GM12878 (cell line): ENCODE data around the gene ZBTB16. TPM values are rescaled to one million over a fixed set of nuclear protein-coding genes. Genes with fewer than 3 reads are reported as not detected.

Experiments used
- ATAC-seq: fragments of 200-7000 bp; cut with Tn5 transposase; 3 replicates; pipeline ENCODE4 v1.9.1; 2020; ENCODE audit warnings: mild to moderate bottlenecking, moderate library complexity
- BruUV-seq: library from RNA; stranded (reverse); fragments of 400-500 nt; replicated peaks from 2 replicates; lab custom pipeline; 2021; lab: Mats Ljungman, UMichigan
- CTCF ChIA-PET: fragments of 300-600 bp; sonication (Branson Sonifier 250); formaldehyde crosslinking; extraction: SDS; loops from one replicate; lab custom pipeline; 2021; ENCODE audit warnings: inconsistent platforms; lab: Yijun Ruan, JAX
- POLR2A ChIA-PET: fragments of 350-600 bp; formaldehyde crosslinking; extraction: SDS; loops from one replicate; lab custom pipeline; 2021; ENCODE audit warnings: inconsistent platforms; lab: Charles Lee
- RAD21 ChIA-PET: fragments of 300-600 bp; sonication (Branson Sonifier 250); formaldehyde crosslinking; loops from one replicate; lab custom pipeline; 2023; ENCODE audit warnings: antibody characterized with exemption; ENCODE audit not compliant: unreplicated experiment; lab: Charles Lee
- SMC1A ChIA-PET: fragments of 300-600 bp; sonication (Branson Sonifier 250); formaldehyde crosslinking; loops from one replicate; lab custom pipeline; 2023; ENCODE audit not compliant: unreplicated experiment, uncharacterized antibody; lab: Charles Lee
- DNase-seq: peaks from one replicate; pipeline ENCODE4 v3.0.0-alpha.2; 2011; ENCODE audit warnings: low read depth, low spot score
- FAIRE-seq: peaks from 3 replicates; lab custom pipeline; 2011; peaks lifted over from hg19 to GRCh38; lab: Jason Lieb, UNC
- H2AFZ ChIP-seq: 2 replicates; pipeline ENCODE4 v1.6.0; 2011; ENCODE audit warnings: low read depth, low read length, control low read depth; ENCODE audit not compliant: control insufficient read depth
- H3K27ac ChIP-seq: 2 replicates; pipeline ENCODE4 v1.5.1; 2011; ENCODE audit warnings: control low read depth; ENCODE audit not compliant: control insufficient read depth, insufficient read depth
- H3K27me3 ChIP-seq, 2 experiments: replicated peaks in 1 of 2; 2 replicates each; pipeline versions ENCODE4 v1.6.0 to v1.6.1; 2011; ENCODE audit warnings: low read length in 1 of 2; ENCODE audit not compliant: control insufficient read depth in 2 of 2, insufficient read depth in 2 of 2
- H3K36me3 ChIP-seq, 2 experiments: 2 replicates each; pipeline ENCODE4 v1.5.1; 2011; ENCODE audit warnings: low read length in 1 of 2; ENCODE audit not compliant: control insufficient read depth in 2 of 2, insufficient read depth in 2 of 2
- H3K4me1 ChIP-seq: 2 replicates; pipeline ENCODE4 v1.6.1; 2011; ENCODE audit warnings: mild to moderate bottlenecking, low read length, moderate library complexity, mixed read lengths; ENCODE audit not compliant: control insufficient read depth, insufficient read depth
- H3K4me2 ChIP-seq: 2 replicates; pipeline ENCODE4 v1.6.0; 2011; ENCODE audit warnings: control low read depth; ENCODE audit not compliant: control insufficient read depth, insufficient read depth
- H3K4me3 ChIP-seq: fragments of 200-600 bp; sonication (generic); 2 replicates; pipeline ENCODE4 v1.5.1; 2016
- H3K79me2 ChIP-seq: 2 replicates; pipeline ENCODE4 v1.6.0; 2011; ENCODE audit warnings: low read length; ENCODE audit not compliant: control insufficient read depth, insufficient read depth
- H3K9ac ChIP-seq: 2 replicates; pipeline ENCODE4 v1.8.0; 2011; ENCODE audit warnings: low read length, control low read depth, mixed read lengths; ENCODE audit not compliant: control insufficient read depth, insufficient read depth
- H3K9me3 ChIP-seq: replicated peaks from 3 replicates; pipeline ENCODE4 v1.5.1; 2011; ENCODE audit warnings: mild to moderate bottlenecking, low read length; ENCODE audit not compliant: control insufficient read depth, insufficient read depth
- H4K20me1 ChIP-seq: 2 replicates; pipeline ENCODE4 v1.6.0; 2011; ENCODE audit not compliant: control insufficient read depth, insufficient read depth
- CBFB ChIP-seq: IDR thresholded peaks from 2 replicates; pipeline ENCODE4 v1.6.1; 2016; ENCODE audit warnings: antibody characterized with exemption, low read depth
- CREB1 ChIP-seq: IDR thresholded peaks from 2 replicates; pipeline ENCODE4 v1.6.1; 2012; ENCODE audit warnings: low read depth, mild to moderate bottlenecking, inconsistent platforms
- DPF2 ChIP-seq: fragments of 450-650 bp; IDR thresholded peaks from 2 replicates; pipeline ENCODE4 v1.6.1; 2017; ENCODE audit warnings: mild to moderate bottlenecking
- FOXK2 ChIP-seq: fragments of 450-650 bp; IDR thresholded peaks from 2 replicates; pipeline ENCODE4 v1.6.1; 2017; ENCODE audit warnings: mild to moderate bottlenecking, moderate library complexity
- GABPA ChIP-seq: IDR thresholded peaks from 2 replicates; pipeline ENCODE4 v1.6.1; 2014; ENCODE audit warnings: antibody characterized with exemption, low read depth, mild to moderate bottlenecking, inconsistent platforms
- MTA2 ChIP-seq: fragments of 450-650 bp; IDR thresholded peaks from 2 replicates; pipeline ENCODE4 v1.6.1; 2016; ENCODE audit warnings: low read depth, mild to moderate bottlenecking, moderate library complexity
- NR2C2 ChIP-seq: IDR thresholded peaks from 2 replicates; pipeline ENCODE4 v1.6.1; 2011; ENCODE audit warnings: borderline replicate concordance, low read depth; ENCODE audit not compliant: control insufficient read depth, insufficient read length
- SMC3 ChIP-seq: IDR thresholded peaks from 2 replicates; pipeline ENCODE4 v1.6.1; 2011; ENCODE audit warnings: low read length, improper control_type of control experiment, borderline replicate concordance
- TCF3 ChIP-seq: IDR thresholded peaks from 2 replicates; pipeline ENCODE4 v1.6.1; 2012; ENCODE audit warnings: low read depth, mild to moderate bottlenecking, low read length, borderline replicate concordance; ENCODE audit not compliant: insufficient read depth
- ZNF24 ChIP-seq: fragments of 450-650 bp; IDR thresholded peaks from 2 replicates; pipeline ENCODE4 v1.6.1; 2017; ENCODE audit warnings: antibody characterized with exemption, mild to moderate bottlenecking
- WGBS: methylation state at CpG from one replicate; pipeline ENCODE4 v1.1.6; 2016; ENCODE audit warnings: low lambda C conversion rate; ENCODE audit not compliant: insufficient replicate concordance, insufficient coverage; ENCODE audit errors: missing lambda C conversion rate; 5-methylcytosine and 5-hydroxymethylcytosine counted together
- in situ Hi-C: fragments of 300-500 bp; cut with MboI; formaldehyde crosslinking; loops from 9 replicates; pipeline ENCODE4 v1.14.3; 2018; ENCODE audit warnings: mixed read lengths
- intact Hi-C: fragments of 100-400 bp; cut with micrococcal nuclease; formaldehyde crosslinking; loops from one replicate; pipeline ENCODE4 v1.14.2; 2022; ENCODE audit not compliant: unreplicated experiment
- polyA plus RNA-seq, 11 experiments: library from polyadenylated mRNA; depleted of rRNA in 4 of 11; unstranded in 6 of 11; stranded (reverse) in 5 of 11; fragments of >200 nt; fragmentation: Nextera tagmentation in 4 of 11; fragmentation: Illumina TruSeq in 1 of 11; extraction: Ambion mirVana in 4 of 11; extraction: Trizol in 1 of 11; gene quantifications; 1 replicate in 1 of 11; 2 replicates in 10 of 11; pipeline versions ENCODE4 v1.2.1 to v1.2.3, GENCODE V29; 2011 to 2016; ENCODE audit warnings: inconsistent platforms in 2 of 11, missing spikeins in 2 of 11, low read depth in 1 of 11
- total RNA-seq, 4 experiments: library from RNA; depleted of rRNA in 3 of 4; stranded (reverse); fragments of >200 nt in 3 of 4; fragmentation: Illumina TruSeq in 1 of 4; extraction: Trizol in 1 of 4; gene quantifications; 2 replicates each; pipeline versions ENCODE4 v1.2.1 to v1.2.3, GENCODE V29; 2013 to 2021
- TF ChIP-seq, protein P1 (sequence below): IDR thresholded peaks from 2 replicates; pipeline ENCODE4 v1.6.1; 2012; ENCODE audit warnings: low read depth, low read length, improper control_type of control experiment
- TF ChIP-seq, protein P2 (sequence below): fragments of 450-650 bp; IDR thresholded peaks from 2 replicates; pipeline ENCODE4 v1.6.1; 2017; ENCODE audit warnings: mild to moderate bottlenecking, moderate library complexity

Gene ZBTB16
- total and polyA plus RNA-seq, 10 of the 15 experiments (the other 5 are each of a cell fraction or from before 2014, with no cell fraction given), result 0.38 TPM; not detected in 9

DNA sequence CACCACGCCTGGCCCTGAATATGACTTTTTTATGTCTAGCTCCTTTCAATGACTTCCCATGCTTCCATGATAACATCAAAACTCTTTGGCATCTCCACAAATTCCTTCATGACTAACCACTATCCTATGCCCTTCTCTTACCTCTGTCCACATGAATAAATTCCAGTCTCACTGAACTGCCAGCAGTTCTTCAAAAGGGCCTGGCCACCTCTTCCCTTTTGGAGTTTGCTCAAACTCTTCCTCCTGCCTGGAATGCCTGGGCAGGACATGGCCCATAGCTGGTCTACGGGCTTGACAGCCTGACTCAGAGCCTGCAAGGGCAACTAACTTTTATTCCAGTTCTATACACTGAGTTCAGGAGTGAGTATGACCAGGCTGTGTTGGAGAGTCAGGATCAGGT lies 41.8 kb upstream of the ZBTB16 start:
- SMC1A ChIA-PET, result no interaction called here
- Histone ChIP-seq H4K20me1 (no peaks in the 10 kb centered on the region), H3K36me3 (no peaks in the 10 kb centered on the region), H3K4me1 (no peaks in the 10 kb centered on the region), H3K27ac (no peak overlapping the region), H3K27me3 (no peaks in the 10 kb centered on the region), H3K9ac (no peak overlapping the region), H3K9me3 (no peaks in the 10 kb centered on the region), H2AFZ (no peak overlapping the region), H3K79me2 (no peaks in the 10 kb centered on the region), H3K4me3 (no peak overlapping the region), H3K4me2 (no peak overlapping the region)
- ATAC-seq (no peak), FAIRE-seq (no peak), DNase-seq (no peak)
- POLR2A ChIA-PET, result no interaction called here
- intact Hi-C loops (no loop called here), in situ Hi-C loops (no loop called here)
- TF ChIP-seq, protein P1, sequence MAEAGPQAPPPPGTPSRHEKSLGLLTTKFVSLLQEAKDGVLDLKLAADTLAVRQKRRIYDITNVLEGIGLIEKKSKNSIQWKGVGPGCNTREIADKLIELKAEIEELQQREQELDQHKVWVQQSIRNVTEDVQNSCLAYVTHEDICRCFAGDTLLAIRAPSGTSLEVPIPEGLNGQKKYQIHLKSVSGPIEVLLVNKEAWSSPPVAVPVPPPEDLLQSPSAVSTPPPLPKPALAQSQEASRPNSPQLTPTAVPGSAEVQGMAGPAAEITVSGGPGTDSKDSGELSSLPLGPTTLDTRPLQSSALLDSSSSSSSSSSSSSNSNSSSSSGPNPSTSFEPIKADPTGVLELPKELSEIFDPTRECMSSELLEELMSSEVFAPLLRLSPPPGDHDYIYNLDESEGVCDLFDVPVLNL, result no peak
- TF ChIP-seq GABPA (no peak), MTA2 (no peak), CBFB (no peak), CREB1 (no peak), SMC3 (no peak), FOXK2 (no peak), NR2C2 (no peak), TCF3 (no peak), ZNF24 (no peak), DPF2 (no peak)
- TF ChIP-seq, protein P2, sequence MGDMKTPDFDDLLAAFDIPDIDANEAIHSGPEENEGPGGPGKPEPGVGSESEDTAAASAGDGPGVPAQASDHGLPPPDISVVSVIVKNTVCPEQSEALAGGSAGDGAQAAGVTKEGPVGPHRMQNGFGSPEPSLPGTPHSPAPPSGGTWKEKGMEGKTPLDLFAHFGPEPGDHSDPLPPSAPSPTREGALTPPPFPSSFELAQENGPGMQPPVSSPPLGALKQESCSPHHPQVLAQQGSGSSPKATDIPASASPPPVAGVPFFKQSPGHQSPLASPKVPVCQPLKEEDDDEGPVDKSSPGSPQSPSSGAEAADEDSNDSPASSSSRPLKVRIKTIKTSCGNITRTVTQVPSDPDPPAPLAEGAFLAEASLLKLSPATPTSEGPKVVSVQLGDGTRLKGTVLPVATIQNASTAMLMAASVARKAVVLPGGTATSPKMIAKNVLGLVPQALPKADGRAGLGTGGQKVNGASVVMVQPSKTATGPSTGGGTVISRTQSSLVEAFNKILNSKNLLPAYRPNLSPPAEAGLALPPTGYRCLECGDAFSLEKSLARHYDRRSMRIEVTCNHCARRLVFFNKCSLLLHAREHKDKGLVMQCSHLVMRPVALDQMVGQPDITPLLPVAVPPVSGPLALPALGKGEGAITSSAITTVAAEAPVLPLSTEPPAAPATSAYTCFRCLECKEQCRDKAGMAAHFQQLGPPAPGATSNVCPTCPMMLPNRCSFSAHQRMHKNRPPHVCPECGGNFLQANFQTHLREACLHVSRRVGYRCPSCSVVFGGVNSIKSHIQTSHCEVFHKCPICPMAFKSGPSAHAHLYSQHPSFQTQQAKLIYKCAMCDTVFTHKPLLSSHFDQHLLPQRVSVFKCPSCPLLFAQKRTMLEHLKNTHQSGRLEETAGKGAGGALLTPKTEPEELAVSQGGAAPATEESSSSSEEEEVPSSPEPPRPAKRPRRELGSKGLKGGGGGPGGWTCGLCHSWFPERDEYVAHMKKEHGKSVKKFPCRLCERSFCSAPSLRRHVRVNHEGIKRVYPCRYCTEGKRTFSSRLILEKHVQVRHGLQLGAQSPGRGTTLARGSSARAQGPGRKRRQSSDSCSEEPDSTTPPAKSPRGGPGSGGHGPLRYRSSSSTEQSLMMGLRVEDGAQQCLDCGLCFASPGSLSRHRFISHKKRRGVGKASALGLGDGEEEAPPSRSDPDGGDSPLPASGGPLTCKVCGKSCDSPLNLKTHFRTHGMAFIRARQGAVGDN, result no peak
- CTCF ChIA-PET, result no interaction called here
- 21% methylated on average over 2 of the region's 2 CpGs for WGBS
- RAD21 ChIA-PET, result no interaction called here
- no TSS peak for BruUV-seq
